ENCODE data around the gene NTRK1.

Gene NTRK1

DNA sequence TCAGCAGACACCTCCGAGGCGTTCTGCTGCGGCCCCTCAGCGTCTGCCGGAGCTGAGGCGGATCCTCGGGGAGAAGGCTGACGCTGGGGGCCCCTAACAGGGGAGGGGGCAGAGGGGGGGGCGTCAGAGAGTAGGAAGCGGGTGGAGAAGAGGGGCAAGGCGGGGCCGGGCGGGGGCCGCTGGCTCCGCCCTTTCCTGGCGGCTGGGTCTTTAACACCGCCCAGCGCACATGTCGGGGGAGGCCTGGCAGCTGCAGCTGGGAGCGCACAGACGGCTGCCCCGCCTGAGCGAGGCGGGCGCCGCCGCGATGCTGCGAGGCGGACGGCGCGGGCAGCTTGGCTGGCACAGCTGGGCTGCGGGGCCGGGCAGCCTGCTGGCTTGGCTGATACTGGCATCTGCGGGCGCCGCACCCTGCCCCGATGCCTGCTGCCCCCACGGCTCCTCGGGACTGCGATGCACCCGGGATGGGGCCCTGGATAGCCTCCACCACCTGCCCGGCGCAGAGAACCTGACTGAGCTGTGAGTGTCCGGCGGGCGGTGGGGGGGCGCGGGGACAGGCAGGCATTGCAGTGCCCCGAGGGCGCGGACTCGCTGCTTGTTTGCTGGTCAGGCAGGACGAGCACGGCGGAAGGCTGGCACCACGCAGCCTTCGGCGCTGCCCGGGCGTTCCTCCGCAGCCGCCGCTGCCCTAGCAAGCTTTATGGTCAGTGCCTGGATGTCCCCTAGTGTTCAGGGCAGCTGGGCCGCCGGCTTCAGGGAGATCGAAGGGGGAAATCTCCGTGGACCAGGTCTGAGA lies at the start of gene NTRK1:
Gene NTRK1 (plus strand): TSS at position 238 of the 796 bp plus-strand sequence. CDS start 70 bp downstream, at position 308.
- DNase-seq (ENCODE audit: low read depth in 2 of 2, low spot score in 1 of 2) = peak in 1 of 2 donors; percentile 22

- no peak for DNase-seq (ENCODE audit: low read depth in 2 of 2, low spot score in 1 of 2)
Observed at GRCh38 chr1:156811168-156811567, 49.5 kb upstream of the NTRK1 start.

- DNase-seq (ENCODE audit: low read depth in 2 of 2, low spot score in 1 of 2) = no peak
Observed at GRCh38 chr1:156812293-156812990, 48.2 kb upstream of the NTRK1 start.

DNA sequence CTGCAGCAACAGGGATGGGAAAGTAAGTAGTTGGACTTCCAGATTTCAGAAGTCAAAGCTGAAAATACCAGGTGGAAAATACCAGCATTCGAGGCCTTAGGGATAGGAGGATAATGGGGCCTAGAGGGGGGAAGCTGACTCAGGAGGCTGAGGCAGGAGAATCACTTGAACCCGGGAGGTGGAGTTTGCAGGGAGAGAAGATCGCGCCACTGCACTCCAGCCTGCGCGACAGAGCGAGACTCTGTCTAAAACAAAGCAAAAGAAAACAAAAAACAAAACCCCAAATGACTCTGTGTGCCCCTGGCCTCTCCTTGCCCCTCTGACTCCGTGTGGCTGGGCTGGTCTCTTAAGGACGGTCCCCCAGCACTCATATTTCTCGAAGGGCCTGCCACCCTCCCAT lies 47.4 kb upstream of the NTRK1 start:
- no peak for DNase-seq (ENCODE audit: low read depth in 2 of 2, low spot score in 1 of 2)

GRCh38 chr1:156813750-156814570 lies 46.7 kb upstream of the NTRK1 start:
- peak; percentile 38 to 47 for DNase-seq (ENCODE audit: low read depth in 2 of 2, low spot score in 1 of 2)

- DNase-seq (ENCODE audit: low read depth in 2 of 2, low spot score in 1 of 2) = no peak
Observed at GRCh38 chr1:156814571-156815260, 45.9 kb upstream of the NTRK1 start.

GRCh38 chr1:156815307-156815826 lies 45.3 kb upstream of the NTRK1 start:
- no peak for DNase-seq (ENCODE audit: low read depth in 2 of 2, low spot score in 1 of 2)

GRCh38 chr1:156815961-156816422 lies 44.7 kb upstream of the NTRK1 start:
- DNase-seq (ENCODE audit: low read depth in 2 of 2, low spot score in 1 of 2) = no peak

GRCh38 chr1:156816561-156817328 lies 43.9 kb upstream of the NTRK1 start, which contains the start of gene SH2D2A:
SH2D2A (minus strand) TSS chr1:156816848; CDS start chr1:156816708, 140 bp downstream.
- DNase-seq (ENCODE audit: low read depth in 2 of 2, low spot score in 1 of 2) = peak; percentile 90 to 92

DNA sequence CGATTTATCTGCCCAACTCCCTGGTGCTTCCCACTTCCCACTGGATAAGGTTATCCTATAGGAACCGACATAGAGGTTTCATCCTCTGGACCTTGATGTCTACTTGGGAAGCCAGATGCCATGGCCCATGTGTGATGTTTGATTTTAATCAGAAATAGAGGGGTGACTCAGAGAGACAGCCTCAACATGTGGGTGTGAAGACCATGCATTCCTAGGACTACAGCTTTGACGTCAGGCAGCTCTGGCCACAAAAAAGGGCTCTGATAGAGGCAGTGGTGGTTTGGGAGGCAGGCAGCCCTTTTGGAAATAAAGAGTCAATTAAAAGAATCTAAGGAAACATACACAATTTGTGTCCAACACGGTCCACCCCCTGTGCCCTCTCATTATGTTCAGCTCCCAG lies 38.9 kb upstream of the NTRK1 start:
- DNase-seq (ENCODE audit: low read depth in 2 of 2, low spot score in 1 of 2) = no peak

GRCh38 chr1:156822680-156823079 lies 38.0 kb upstream of the NTRK1 start:
- DNase-seq (ENCODE audit: low read depth in 2 of 2, low spot score in 1 of 2) = no peak

DNA sequence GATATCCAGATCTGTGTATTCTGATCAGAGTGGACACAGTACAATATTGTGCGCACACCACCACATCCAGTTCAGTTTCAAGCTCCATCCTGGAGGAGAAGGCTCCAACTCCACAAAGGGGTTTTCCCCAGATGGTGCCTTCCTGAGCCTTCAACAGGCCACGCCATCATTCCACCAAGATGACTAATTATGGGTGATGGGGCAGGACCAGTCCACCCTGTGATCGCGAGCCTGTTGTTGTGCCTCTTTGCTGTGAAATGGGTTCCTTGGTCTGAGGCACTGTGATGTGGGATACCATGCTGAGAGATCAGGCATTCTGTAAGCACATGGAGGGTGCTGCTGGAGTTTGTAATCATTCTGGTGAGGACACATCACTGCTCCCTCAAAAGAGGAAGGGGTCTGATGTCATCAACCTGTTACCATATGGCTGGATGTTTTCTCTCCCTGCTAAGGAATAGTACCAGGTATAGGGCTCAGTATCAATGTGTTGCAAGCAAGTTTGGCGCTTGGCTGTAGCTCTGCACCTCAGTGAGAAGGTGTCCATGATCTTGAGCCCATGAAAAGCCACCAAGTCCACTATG lies 37.4 kb upstream of the NTRK1 start:
- no peak for DNase-seq (ENCODE audit: low read depth in 2 of 2, low spot score in 1 of 2)

DNA sequence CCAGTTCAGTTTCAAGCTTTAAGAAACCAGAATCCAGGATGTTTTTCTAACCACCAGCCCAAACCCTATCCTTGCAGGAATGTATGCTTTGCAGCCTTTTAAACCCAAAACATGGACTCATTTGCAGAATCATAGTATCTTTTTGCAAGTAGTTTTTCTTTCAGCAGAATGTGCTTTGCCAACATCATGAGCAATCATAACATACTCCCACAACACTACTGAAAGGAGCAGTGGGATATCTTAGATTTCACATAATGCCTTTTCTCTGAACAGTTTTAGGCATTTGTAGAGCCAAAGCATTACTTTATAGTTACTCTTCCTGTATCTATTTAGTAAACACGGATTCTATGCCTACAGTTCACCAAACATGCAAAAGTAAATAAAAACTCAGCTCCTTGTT lies 34.0 kb upstream of the NTRK1 start:
- DNase-seq (ENCODE audit: low read depth in 2 of 2, low spot score in 1 of 2) = no peak

- DNase-seq (ENCODE audit: low read depth in 2 of 2, low spot score in 1 of 2) = no peak
Observed at GRCh38 chr1:156828400-156829124, 32.1 kb upstream of the NTRK1 start.

GRCh38 chr1:156832434-156832833 lies 28.2 kb upstream of the NTRK1 start:
- DNase-seq (ENCODE audit: low read depth in 2 of 2, low spot score in 1 of 2) = no peak

- no peak for DNase-seq (ENCODE audit: low read depth in 2 of 2, low spot score in 1 of 2)
Observed at GRCh38 chr1:156833603-156834002, 27.1 kb upstream of the NTRK1 start.

DNA sequence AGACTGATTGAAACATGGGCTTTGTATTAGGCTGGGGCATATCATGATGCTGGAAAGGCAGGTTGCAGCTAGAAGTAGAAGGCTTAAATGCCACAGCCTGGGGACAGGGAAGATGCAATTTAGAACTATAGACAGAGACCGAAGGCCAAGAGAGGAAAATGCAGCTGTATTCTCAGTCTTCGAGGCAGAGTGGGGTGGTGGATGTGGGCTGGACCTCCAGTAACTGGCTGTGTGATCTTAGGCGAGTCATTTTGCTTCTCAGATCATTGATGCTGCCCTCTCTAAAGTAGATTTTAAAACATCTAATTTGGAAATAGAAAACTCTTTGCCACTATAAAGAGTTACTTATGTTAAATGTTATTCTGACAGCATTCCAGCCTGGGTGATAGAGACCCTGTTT lies 26.3 kb upstream of the NTRK1 start:
- no peak for DNase-seq (ENCODE audit: low read depth in 2 of 2, low spot score in 1 of 2)

- no peak for DNase-seq (ENCODE audit: low read depth in 2 of 2, low spot score in 1 of 2)
Observed at GRCh38 chr1:156836041-156836654, 24.5 kb upstream of the NTRK1 start.

Data from stimulated activated CD8-positive, alpha-beta memory T cell treated with anti-CD3 and anti-CD28 coated beads, Interleukin-4, amount 100 ng/mL, for 1 hour (primary cell).